Esophagus muscularis mucosa (tissue), 3 donors: ENCODE measurements around the gene LPCAT3.

Experiments used
- CTCF ChIP-seq, 3 experiments: fragments of 200-600 bp in 2 of 3; fragments of 450-650 bp in 1 of 3; sonication (generic) in 2 of 3; IDR thresholded peaks; one replicate each; pipeline ENCODE4 v1.5.1; 2017 to 2019; ENCODE audit warnings: antibody characterized with exemption in 3 of 3, mild to moderate bottlenecking in 2 of 3, moderate library complexity in 1 of 3
- POLR2A ChIP-seq: fragments of 450-650 bp; IDR thresholded peaks from one replicate; pipeline ENCODE4 v1.6.1; 2017; ENCODE audit warnings: antibody characterized with exemption, moderate library complexity, mild to moderate bottlenecking, low read depth
- POLR2AphosphoS5 ChIP-seq, 2 donors: sonication (generic); formaldehyde crosslinking; IDR thresholded peaks; one replicate each; pipeline ENCODE4 v1.6.1; 2017; ENCODE audit warnings: antibody characterized with exemption in 2 of 2

DNA sequence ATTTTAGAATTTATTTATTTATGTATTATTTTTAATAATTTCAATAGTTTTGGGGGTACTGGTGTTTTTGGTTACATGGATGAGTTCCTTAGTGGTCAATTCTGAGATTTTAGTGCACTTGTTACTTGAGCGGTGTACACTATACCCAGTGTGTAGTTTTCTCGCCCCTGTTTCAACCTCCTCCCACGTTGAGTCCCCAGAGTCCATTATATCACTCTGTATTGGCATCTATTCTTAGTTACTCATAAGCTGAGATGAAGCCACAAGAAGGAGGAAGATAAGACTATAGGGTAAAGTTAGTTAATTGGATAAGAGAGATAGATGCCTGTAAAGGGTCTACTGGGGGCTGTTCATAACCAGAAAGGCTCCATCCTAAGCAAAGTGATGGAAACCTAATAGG lies 46.2 kb upstream of the LPCAT3 start:
- TF ChIP-seq CTCF (IDR thresholded peaks at IDR 0.05) (no peak), POLR2AphosphoS5 (IDR thresholded peaks at IDR 0.05) (no peak), POLR2A (no peak)
